GM19395 (cell line): ENCODE results near the gene ABLIM1.

Source experiments
- ATAC-seq: cut with Tn5 transposase; IDR thresholded peaks from one replicate; pipeline ENCODE4 v1.9.1; 2021; ENCODE audit warnings: mild to moderate bottlenecking, moderate library complexity; ENCODE audit not compliant: unreplicated experiment

Gene ABLIM1

DNA sequence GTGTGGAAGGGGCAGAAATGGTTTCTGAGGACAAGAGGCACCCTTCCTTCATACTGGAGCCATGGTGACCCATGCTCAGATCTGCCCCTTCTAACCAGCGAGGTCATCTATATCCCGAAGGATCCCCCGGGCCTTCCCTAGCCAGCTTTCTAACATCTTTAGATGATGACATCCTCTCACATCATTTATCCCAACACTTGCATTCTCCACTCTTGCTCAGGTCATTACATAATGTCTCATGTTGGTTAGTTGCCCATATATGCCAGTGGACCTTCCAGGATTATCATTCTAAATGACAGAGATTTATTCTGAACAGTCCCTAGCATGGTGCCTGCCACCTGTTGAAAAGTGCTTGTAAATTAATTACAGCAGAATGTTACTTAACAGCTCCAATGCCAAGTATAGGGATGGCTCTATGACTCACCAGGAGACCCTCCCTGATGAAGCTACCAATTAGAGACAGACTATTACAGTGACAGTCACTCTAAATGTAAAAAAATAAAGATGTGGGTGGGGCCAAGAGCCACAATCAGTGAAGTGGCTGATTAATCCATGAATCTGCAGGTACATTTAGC lies 22.6 kb upstream of the ABLIM1 start:
- no peak for ATAC-seq

GRCh38 chr10:114679552-114679951 lies 21.5 kb upstream of the ABLIM1 start:
- ATAC-seq = no peak

DNA sequence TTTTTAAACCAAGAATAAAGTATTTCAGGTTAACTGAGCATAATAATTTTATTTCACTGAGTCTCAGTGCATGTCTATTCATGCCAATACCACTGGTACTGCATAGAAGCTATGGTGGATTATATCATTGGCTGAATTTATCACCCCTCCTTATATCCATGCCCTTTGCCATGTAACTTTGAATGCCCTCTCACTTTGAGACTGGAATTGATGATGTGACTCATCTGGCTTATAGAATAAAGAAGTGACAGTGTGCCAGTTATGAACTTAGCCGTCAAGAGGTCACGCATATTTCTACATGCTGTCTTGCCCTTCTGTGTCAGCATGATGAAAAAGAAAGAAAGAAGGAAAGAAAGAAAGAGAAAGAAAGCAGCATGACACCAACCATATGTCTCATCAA lies 20.7 kb upstream of the ABLIM1 start:
- ATAC-seq = no peak

DNA sequence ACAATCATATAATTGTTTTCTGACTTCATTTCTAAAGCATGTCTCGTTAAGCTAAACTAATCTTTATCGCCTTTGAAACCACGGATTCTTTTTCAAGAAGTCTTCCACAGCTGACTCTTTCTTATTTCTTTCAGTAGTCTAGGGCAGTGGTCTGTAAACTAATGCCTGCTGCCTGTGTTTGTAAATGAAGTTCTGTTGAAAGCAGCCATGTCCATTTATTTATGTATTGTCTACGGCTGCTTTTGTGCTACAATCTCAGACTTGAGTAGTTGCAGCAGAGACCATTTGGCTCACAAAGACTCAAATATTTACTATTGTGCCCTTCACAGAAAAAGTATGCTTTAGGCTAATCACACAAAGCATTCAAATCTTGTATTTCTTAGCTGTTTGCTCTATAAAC lies 20.3 kb upstream of the ABLIM1 start:
- ATAC-seq = no peak

DNA sequence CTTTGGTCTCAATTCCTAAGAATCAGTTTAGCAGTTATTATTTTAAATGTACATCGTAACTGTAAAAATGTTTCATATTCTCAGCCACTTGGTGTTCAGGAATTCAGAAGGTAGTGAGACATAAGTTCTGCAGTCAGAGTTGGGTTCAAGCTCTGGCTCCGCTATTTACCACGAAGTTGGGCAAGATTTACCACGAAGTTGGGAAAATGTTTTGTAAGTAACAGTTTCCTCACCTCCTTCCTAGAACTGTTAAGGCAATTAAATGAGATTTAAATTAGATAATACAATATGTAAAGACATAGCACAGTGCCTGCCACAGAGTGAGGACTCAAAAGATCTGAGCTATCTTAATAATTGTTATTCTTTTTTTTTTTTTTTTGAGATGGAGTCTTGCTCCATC lies 16.3 kb upstream of the ABLIM1 start:
- no peak for ATAC-seq

GRCh38 chr10:114669648-114670047 lies 11.6 kb upstream of the ABLIM1 start:
- no peak for ATAC-seq

DNA sequence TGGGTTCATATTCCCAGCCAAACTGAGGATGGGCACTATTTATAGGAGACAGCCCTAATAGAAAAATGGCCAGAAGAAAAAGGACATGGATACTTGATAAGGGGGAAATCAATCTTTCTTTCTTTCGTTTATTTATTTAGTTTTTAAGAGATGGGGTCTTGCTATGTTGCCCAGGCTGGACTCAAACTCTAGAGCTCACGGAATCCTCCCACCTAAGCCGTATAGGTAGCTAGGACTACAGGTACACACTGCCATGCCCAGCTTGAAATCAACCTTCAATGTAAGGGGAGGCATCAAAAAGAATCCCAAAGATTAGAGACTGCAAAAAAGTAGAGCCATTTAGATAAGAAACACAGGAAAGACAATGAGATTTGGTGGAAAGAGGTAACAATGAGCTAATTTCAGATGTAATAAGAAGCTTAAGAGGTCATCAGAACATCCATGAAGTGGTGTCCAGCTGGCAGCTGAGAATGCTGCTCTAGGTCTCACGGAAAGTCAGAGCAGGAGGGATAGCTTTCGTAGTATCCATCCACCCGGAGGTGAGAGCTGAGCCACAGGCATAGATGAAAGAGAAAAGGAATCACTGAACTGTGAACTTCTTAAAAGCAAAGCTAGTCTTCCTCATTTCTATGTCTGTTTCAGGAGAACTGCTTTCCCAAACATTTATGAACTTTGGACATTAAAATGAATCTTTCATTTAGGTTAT lies 10.5 kb upstream of the ABLIM1 start:
- no peak for ATAC-seq

DNA sequence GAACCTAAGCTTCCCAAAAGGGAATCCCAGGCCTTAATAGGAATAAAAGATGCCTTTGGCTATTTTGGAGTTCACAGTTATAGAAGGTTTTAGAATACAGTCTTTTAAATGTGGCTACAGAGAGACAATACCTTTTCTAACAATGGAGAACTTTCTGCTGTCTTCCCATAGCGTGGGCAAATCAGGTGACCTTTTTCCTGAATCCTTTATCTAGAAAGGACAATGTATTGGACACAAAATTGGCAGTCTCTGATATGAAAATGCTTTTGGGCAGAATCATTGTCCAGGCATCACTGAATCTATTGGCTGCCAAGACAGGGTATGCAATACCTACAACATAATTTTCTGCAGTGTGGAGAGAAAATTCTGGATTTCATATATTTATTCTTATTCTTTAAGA lies 7.8 kb upstream of the ABLIM1 start:
- no peak for ATAC-seq

DNA sequence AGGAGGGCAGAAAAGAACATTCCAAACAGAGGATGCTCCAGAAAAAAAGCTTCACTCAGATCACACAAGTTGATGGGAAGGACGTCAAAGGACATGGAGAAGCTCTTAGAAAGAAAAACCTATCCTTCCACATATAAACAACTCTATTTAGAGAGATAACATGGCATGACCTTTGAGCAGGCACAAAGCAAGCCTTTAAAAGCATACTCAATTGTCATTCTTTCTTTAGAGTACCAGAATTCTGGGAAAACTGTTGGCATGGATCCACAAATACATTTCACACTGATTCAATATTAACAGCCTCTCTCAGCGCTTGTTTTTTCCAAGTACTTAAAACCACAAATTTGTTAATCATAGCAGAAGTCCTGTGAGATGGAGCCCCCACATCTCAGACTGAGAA lies 7.3 kb upstream of the ABLIM1 start:
- no peak for ATAC-seq

DNA sequence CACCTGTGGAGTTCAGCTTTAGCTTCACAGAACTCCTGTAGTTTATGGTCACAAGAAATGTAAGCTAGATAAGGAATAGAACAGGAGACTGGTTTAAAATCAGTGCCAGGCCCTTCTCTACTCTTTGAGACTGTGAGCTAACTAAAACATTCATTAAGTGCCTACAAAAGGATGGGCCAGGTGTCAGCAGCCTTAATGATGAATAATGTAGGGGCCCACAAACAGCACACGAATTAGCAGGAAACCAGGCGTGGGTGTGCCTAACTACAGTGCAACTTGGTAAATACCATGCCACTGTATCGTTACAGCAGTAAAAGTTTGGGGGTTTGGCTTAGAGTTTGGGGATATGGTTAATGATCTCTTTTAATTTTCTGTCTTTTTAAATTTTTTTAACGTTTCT lies 6.1 kb upstream of the ABLIM1 start:
- no peak for ATAC-seq

GRCh38 chr10:114663626-114664025 lies 5.6 kb upstream of the ABLIM1 start:
- ATAC-seq = no peak

- ATAC-seq = no peak
These were observed 4.7 kb upstream of the ABLIM1 start for GRCh38 chr10:114662646-114663217.

- ATAC-seq = no peak
These were observed 3.3 kb upstream of the ABLIM1 start for GRCh38 chr10:114661212-114661880.

DNA sequence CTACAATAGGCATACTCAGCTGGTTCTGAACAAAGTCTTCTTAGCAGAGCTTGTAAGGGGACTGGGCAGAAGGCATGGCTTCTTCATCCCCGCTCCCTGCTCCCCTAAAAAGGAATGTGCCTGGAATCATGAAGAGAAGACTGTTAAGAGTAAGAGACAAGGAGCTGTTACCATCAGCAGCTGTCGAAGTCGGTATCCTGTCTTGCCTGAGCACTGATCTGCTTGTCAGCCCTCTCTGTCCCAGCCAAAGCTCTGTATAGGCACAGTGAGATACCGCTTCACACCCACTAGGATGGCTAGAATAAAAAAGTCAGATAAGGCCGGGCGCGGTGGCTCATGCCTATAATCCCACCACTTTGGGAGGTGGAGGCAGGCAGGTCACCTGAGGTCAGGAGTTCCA lies 2.4 kb downstream of the ABLIM1 start:
- no peak for ATAC-seq

GRCh38 chr10:114654822-114655575 lies 3.1 kb downstream of the ABLIM1 start:
- no peak for ATAC-seq

DNA sequence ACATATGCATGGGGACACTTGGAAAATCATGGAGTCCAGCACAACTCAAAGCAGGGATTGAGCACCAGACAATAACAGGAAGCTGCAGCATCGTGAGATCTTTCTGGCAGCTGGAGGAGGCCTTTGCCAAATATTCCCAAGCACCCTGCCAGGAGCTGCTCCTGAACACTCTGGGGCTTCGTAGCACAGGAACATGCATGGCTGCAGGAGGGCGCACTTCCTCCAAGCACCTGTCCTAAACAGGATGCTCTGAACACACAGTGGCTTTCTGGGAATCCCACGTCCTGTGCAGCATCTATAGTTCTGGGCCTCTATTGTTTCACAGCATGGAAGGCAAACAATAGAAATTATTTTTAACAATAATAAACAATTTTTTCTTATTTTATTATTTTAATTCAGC lies 4.1 kb downstream of the ABLIM1 start:
- no peak for ATAC-seq

- no peak for ATAC-seq
These were observed 5.4 kb downstream of the ABLIM1 start for GRCh38 chr10:114652402-114653368.

DNA sequence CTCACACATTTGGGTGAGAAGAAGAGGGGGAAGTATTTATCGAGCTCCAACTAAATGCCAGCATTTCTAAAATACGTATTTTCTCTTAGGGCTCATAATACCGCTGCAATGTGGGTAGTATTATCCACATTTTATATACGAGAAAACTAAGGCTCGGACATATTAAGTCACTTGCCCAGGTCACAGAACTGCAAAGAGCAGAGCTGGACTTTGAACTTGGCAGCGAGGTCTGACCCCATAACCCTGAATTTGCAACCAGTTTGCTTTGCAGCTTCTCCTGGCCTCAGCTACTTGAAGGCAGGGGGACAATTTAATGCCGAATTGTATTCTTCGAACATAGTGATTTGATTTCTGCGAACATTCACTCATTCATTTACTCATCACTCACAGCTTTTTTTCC lies 7.2 kb downstream of the ABLIM1 start:
- ATAC-seq = no peak

- ATAC-seq = no peak
These were observed 7.8 kb downstream of the ABLIM1 start for GRCh38 chr10:114650266-114650665.

DNA sequence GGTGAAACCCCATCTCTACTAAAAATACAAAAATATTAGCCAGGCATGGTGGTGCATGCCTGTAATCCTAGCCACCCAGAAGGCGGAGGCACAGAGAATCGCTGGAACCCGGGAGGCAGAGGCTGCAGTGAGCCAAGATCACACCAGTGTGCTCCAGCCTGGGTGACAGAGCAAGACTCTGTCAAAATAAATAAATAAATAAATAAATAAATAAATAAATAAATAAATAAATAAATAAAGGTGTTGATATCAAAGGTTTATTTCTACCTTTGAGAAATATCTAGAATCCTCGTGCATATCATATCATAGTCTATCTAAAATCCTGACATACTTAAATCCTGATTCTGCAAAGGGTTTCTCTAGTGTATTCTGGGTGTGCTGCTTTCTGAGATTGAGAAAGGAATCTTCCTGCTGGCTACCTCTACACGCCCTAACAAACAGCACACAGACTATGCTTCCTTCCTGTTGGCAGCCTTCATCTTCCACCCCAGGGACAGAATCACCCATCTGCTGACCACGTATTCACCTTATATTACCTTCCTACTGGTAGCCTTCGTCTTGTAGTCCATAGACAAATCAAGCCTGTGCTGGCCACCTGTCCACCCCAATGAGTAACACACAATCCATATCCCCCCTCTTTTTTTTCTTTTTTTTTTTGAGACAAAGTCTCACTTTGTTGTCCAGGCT lies 8.7 kb downstream of the ABLIM1 start:
- ATAC-seq = no peak
